H9 (cell line): ENCODE results near the gene RAI14. TPM values are rescaled to one million over a fixed set of nuclear protein-coding genes. Genes with fewer than 3 reads are reported as not detected.

ENCODE experiments used
- DNase-seq: peaks from one replicate; pipeline ENCODE4 v3.0.0-alpha.2; 2017
- H2AFZ ChIP-seq: one replicate; pipeline ENCODE4 v1.6.1; 2013; ENCODE audit warnings: mild to moderate bottlenecking, low read length, control low read depth, moderate library complexity
- H2AK5ac ChIP-seq: 2 replicates; pipeline ENCODE4 v1.6.1; 2013; ENCODE audit warnings: low read length, control low read depth, mixed read lengths; ENCODE audit not compliant: insufficient read length
- H2BK120ac ChIP-seq: one replicate; pipeline ENCODE4 v1.6.1; 2013; ENCODE audit warnings: low read depth, mild to moderate bottlenecking, low read length, control low read depth, inconsistent platforms; ENCODE audit not compliant: poor library complexity, severe bottlenecking
- H2BK12ac ChIP-seq: 2 replicates; pipeline ENCODE4 v1.6.1; 2013; ENCODE audit warnings: low read length, control low read depth, mixed read lengths, low read depth; ENCODE audit not compliant: insufficient read length
- H2BK15ac ChIP-seq: 2 replicates; pipeline ENCODE4 v1.6.1; 2013; ENCODE audit warnings: low read depth, low read length, control low read depth
- H2BK20ac ChIP-seq: one replicate; pipeline ENCODE4 v1.6.1; 2013; ENCODE audit warnings: low read depth, mild to moderate bottlenecking, low read length, control low read depth, inconsistent platforms; ENCODE audit not compliant: poor library complexity, severe bottlenecking
- H2BK5ac ChIP-seq: 2 replicates; pipeline ENCODE4 v1.6.1; 2013; ENCODE audit warnings: low read length, control low read depth, mixed read lengths; ENCODE audit not compliant: insufficient read length
- H3K14ac ChIP-seq: 2 replicates; pipeline ENCODE4 v1.6.1; 2013; ENCODE audit warnings: low read length, control low read depth; ENCODE audit not compliant: insufficient read depth
- H3K18ac ChIP-seq: 2 replicates; pipeline ENCODE4 v1.6.1; 2013; ENCODE audit warnings: low read depth, mild to moderate bottlenecking, mixed read lengths, low read length, control low read depth; ENCODE audit not compliant: insufficient read length
- H3K23ac ChIP-seq: 2 replicates; pipeline ENCODE4 v1.6.1; 2013; ENCODE audit warnings: low read length, control low read depth, mixed read lengths, low read depth; ENCODE audit not compliant: insufficient read length
- H3K23me2 ChIP-seq: 2 replicates; pipeline ENCODE4 v1.6.1; 2013; ENCODE audit warnings: low read depth, mild to moderate bottlenecking, mixed read lengths, low read length, control low read depth; ENCODE audit not compliant: insufficient read length, poor library complexity, severe bottlenecking
- H3K27ac ChIP-seq: 2 replicates; pipeline ENCODE4 v1.5.1; 2013; ENCODE audit warnings: low read length, control low read depth, mixed read lengths, low read depth; ENCODE audit not compliant: insufficient read length
- H3K27me3 ChIP-seq: 2 replicates; pipeline ENCODE4 v1.6.1; 2013; ENCODE audit warnings: low read length, control low read depth, inconsistent platforms; ENCODE audit not compliant: insufficient read depth
- H3K4ac ChIP-seq: 2 replicates; pipeline ENCODE4 v1.6.1; 2013; ENCODE audit warnings: low read depth, mild to moderate bottlenecking, control low read depth, inconsistent platforms, low read length, moderate library complexity
- H3K4me1 ChIP-seq: 2 replicates; pipeline ENCODE4 v1.6.1; 2013; ENCODE audit warnings: low read length, control low read depth, inconsistent platforms; ENCODE audit not compliant: insufficient read depth
- H3K4me2 ChIP-seq: 2 replicates; pipeline ENCODE4 v1.6.1; 2013; ENCODE audit warnings: low read length, control low read depth, mixed read lengths; ENCODE audit not compliant: insufficient read length, insufficient read depth
- H3K56ac ChIP-seq: 2 replicates; pipeline ENCODE4 v1.6.1; 2013; ENCODE audit warnings: low read depth, mild to moderate bottlenecking, mixed read lengths, low read length, control low read depth; ENCODE audit not compliant: insufficient read length
- H3K79me1 ChIP-seq: 2 replicates; pipeline ENCODE4 v1.6.1; 2013; ENCODE audit warnings: low read depth, mild to moderate bottlenecking, moderate library complexity, low read length, control low read depth, inconsistent platforms; ENCODE audit not compliant: insufficient read depth, poor library complexity, severe bottlenecking
- H3K79me2 ChIP-seq: 2 replicates; pipeline ENCODE4 v1.6.1; 2013; ENCODE audit warnings: low read length, control low read depth, inconsistent platforms; ENCODE audit not compliant: insufficient read depth
- H3K9ac ChIP-seq: 2 replicates; pipeline ENCODE4 v1.6.1; 2013; ENCODE audit warnings: low read length, control low read depth, mixed read lengths; ENCODE audit not compliant: insufficient read length; ENCODE audit errors: extremely low read depth
- H3K9me3 ChIP-seq: one replicate; pipeline ENCODE4 v1.6.1; 2013; ENCODE audit warnings: low read depth, low read length, inconsistent platforms; ENCODE audit not compliant: control insufficient read depth
- H3T11ph ChIP-seq: one replicate; pipeline ENCODE4 v1.6.1; 2013; ENCODE audit warnings: mild to moderate bottlenecking, low read length, control low read depth, inconsistent platforms
- H4K20me1 ChIP-seq: one replicate; pipeline ENCODE4 v1.6.1; 2013; ENCODE audit not compliant: control insufficient read depth, insufficient read length, insufficient read depth
- H4K5ac ChIP-seq: 2 replicates; pipeline ENCODE4 v1.6.1; 2013; ENCODE audit warnings: low read depth, mild to moderate bottlenecking, mixed read lengths, low read length, control low read depth; ENCODE audit not compliant: insufficient read length
- H4K8ac ChIP-seq: replicated peaks from 2 replicates; pipeline ENCODE4 v1.6.1; 2013; ENCODE audit warnings: low read length, control low read depth, mixed read lengths, low read depth; ENCODE audit not compliant: insufficient read length
- H4K91ac ChIP-seq: 2 replicates; pipeline ENCODE4 v1.6.1; 2013; ENCODE audit warnings: low read depth, mild to moderate bottlenecking, moderate library complexity, mixed read lengths, low read length, control low read depth; ENCODE audit not compliant: insufficient read length
- H3K27ac Mint-ChIP-seq, 3 experiments: 2 replicates in 2 of 3; 3 replicates in 1 of 3; pipeline ENCODE4 v1.8.0; 2020 to 2021; ENCODE audit warnings: mixed read lengths in 3 of 3, mild to moderate bottlenecking in 1 of 3, moderate library complexity in 1 of 3
- H3K27me3 Mint-ChIP-seq: 2 replicates; pipeline ENCODE4 v1.8.0; 2021; ENCODE audit warnings: low read depth, mild to moderate bottlenecking, moderate library complexity, mixed read lengths
- H3K36me3 Mint-ChIP-seq, 3 experiments: 2 replicates in 2 of 3; 3 replicates in 1 of 3; pipeline ENCODE4 v1.8.0; 2020 to 2021; ENCODE audit warnings: low read depth in 3 of 3, mixed read lengths in 3 of 3; ENCODE audit not compliant: insufficient read depth in 1 of 3
- H3K4me1 Mint-ChIP-seq, 2 experiments: 2 replicates each; pipeline ENCODE4 v1.8.0; 2020; ENCODE audit warnings: mixed read lengths in 2 of 2
- H3K4me3 Mint-ChIP-seq, 2 experiments: 2 replicates in 1 of 2; 3 replicates in 1 of 2; pipeline ENCODE4 v1.8.0; 2020 to 2021; ENCODE audit warnings: mild to moderate bottlenecking in 2 of 2, mixed read lengths in 2 of 2, moderate library complexity in 1 of 2
- H3K9me3 Mint-ChIP-seq, 2 experiments: 2 replicates in 1 of 2; 3 replicates in 1 of 2; pipeline ENCODE4 v1.8.0; 2020; ENCODE audit warnings: mild to moderate bottlenecking in 2 of 2, mixed read lengths in 2 of 2, moderate library complexity in 1 of 2
- CTCF ChIP-seq: fragments of 200-600 bp; sonication (generic); conservative IDR thresholded peaks from 3 replicates; pipeline ENCODE4 v1.8.0; 2021; ENCODE audit warnings: antibody characterized with exemption, mild to moderate bottlenecking
- WGBS: extraction: QIAGEN DNeasy Blood & Tissue Kit; methylation state at CpG from one replicate; pipeline ENCODE4 v1.1.7; 2013; ENCODE audit warnings: missing lambda C conversion rate, low lambda C conversion rate, mixed read lengths; ENCODE audit not compliant: insufficient read length; ENCODE audit errors: extremely low coverage; 5-methylcytosine and 5-hydroxymethylcytosine counted together
- total RNA-seq: library from RNA; stranded (reverse); gene quantifications from 2 replicates; pipeline ENCODE4 v1.2.1, GENCODE V29; 2021

The RAI14 gene
- total RNA-seq, 1 experiment from 2014 or later, result 127 TPM

- no peak overlapping the region for H4K5ac ChIP-seq
- peak overlapping the region; percentile 2 to 42 (median 13); a peak in 5 of 7 replicates for H3K27ac Mint-ChIP-seq
- H3K27me3 Mint-ChIP-seq, result no peaks in the 10 kb centered on the region
- no peak overlapping the region; a peak in 1 of 5 replicates for H3K4me3 Mint-ChIP-seq
- no peak for DNase-seq
- H4K20me1 ChIP-seq, result no peaks in the 10 kb centered on the region
- no peak overlapping the region for H2AFZ ChIP-seq
- H3K23me2 ChIP-seq, result no peaks in the 10 kb centered on the region
- no peak overlapping the region for H4K8ac ChIP-seq
- no peak overlapping the region for H3K14ac ChIP-seq
- H3K79me1 ChIP-seq, result no peaks in the 10 kb centered on the region
- no peak overlapping the region for H3K27ac ChIP-seq
- H3K4ac ChIP-seq, result no peak overlapping the region
- WGBS, result no CpG with 5 or more reads among the region's 1 CpG
- no peaks in the 10 kb centered on the region for H3K4me1 Mint-ChIP-seq
- no peak overlapping the region for H2BK120ac ChIP-seq
- peaks cover 38 to 58% (median 57%) of the 10 kb centered on the region in 3 experiments for H3K36me3 Mint-ChIP-seq
- H3K56ac ChIP-seq, result no peak overlapping the region
- H3K23ac ChIP-seq, result no peak overlapping the region
- H2BK12ac ChIP-seq, result no peak overlapping the region
- H2BK5ac ChIP-seq, result no peak overlapping the region
- H2BK20ac ChIP-seq, result no peak overlapping the region
- H4K91ac ChIP-seq, result no peak overlapping the region
- H3K27me3 ChIP-seq, result no peaks in the 10 kb centered on the region
- H3K9me3 ChIP-seq, result no peaks in the 10 kb centered on the region
- H3K9me3 Mint-ChIP-seq, result no peaks in the 10 kb centered on the region
- H3T11ph ChIP-seq, result no peak overlapping the region
- TF ChIP-seq CTCF, result no peak
- no peak overlapping the region for H2AK5ac ChIP-seq
- no peak overlapping the region for H3K9ac ChIP-seq
- no peak overlapping the region for H3K4me2 ChIP-seq
- H2BK15ac ChIP-seq, result no peak overlapping the region
- no peak overlapping the region for H3K18ac ChIP-seq
- no peaks in the 10 kb centered on the region for H3K79me2 ChIP-seq
- no peaks in the 10 kb centered on the region for H3K4me1 ChIP-seq
Measured at GRCh38 chr5:34820593-34820992, 164.5 kb downstream of the RAI14 start.
